ENCODE measurements around the gene STRA8. TPM values are rescaled to one million over a fixed set of nuclear protein-coding genes. Genes with fewer than 3 reads are reported as not detected.

The STRA8 gene
- total RNA-seq, 3 donors from 2014 or later: not detected

- DNase-seq (no peak), ATAC-seq (no peak)
- Histone ChIP-seq H3K4me1 (ENCODE audit: low read depth) (no peaks in the 10 kb centered on the region), H3K4me3 (no peak overlapping the region), H3K36me3 (ENCODE audit: low read depth) (peaks cover 3% of the 10 kb centered on the region), H3K9me3 (no peaks in the 10 kb centered on the region)
- intact Hi-C loops (cut with DNase I, micrococcal nuclease): no loop called here
- TF ChIP-seq, protein P1, sequence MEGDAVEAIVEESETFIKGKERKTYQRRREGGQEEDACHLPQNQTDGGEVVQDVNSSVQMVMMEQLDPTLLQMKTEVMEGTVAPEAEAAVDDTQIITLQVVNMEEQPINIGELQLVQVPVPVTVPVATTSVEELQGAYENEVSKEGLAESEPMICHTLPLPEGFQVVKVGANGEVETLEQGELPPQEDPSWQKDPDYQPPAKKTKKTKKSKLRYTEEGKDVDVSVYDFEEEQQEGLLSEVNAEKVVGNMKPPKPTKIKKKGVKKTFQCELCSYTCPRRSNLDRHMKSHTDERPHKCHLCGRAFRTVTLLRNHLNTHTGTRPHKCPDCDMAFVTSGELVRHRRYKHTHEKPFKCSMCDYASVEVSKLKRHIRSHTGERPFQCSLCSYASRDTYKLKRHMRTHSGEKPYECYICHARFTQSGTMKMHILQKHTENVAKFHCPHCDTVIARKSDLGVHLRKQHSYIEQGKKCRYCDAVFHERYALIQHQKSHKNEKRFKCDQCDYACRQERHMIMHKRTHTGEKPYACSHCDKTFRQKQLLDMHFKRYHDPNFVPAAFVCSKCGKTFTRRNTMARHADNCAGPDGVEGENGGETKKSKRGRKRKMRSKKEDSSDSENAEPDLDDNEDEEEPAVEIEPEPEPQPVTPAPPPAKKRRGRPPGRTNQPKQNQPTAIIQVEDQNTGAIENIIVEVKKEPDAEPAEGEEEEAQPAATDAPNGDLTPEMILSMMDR (IDR thresholded peaks at IDR 0.05): no peak
Measured at GRCh38 chr7:135188298-135188984, 45.2 kb upstream of the STRA8 start.

- H3K4me3 ChIP-seq: no peak overlapping the region
- ATAC-seq: no peak
- intact Hi-C loops (cut with DNase I, micrococcal nuclease): no loop called here
- no peaks in the 10 kb centered on the region for H3K9me3 ChIP-seq
- TF ChIP-seq, protein P1 (IDR thresholded peaks at IDR 0.05): no peak
- H3K4me1 ChIP-seq (ENCODE audit: low read depth): no peaks in the 10 kb centered on the region
- H3K36me3 ChIP-seq (ENCODE audit: low read depth): peaks cover 3% of the 10 kb centered on the region
- DNase-seq: no peak
Measured at GRCh38 chr7:135189221-135189662, 44.4 kb upstream of the STRA8 start.

- DNase-seq (no peak), ATAC-seq (no peak)
- intact Hi-C loops (cut with DNase I, micrococcal nuclease): no loop called here
- H3K4me3 ChIP-seq: no peak overlapping the region
- no peaks in the 10 kb centered on the region for H3K4me1 ChIP-seq (ENCODE audit: low read depth)
- H3K9me3 ChIP-seq: no peaks in the 10 kb centered on the region
- H3K36me3 ChIP-seq (ENCODE audit: low read depth): peaks cover 3% of the 10 kb centered on the region
- TF ChIP-seq, protein P1 (IDR thresholded peaks at IDR 0.05): no peak
Measured at GRCh38 chr7:135189961-135190360, 43.7 kb upstream of the STRA8 start.

GRCh38 chr7:135190703-135191102, 42.9 kb upstream of the STRA8 start:
- peaks cover 3% of the 10 kb centered on the region for H3K36me3 ChIP-seq (ENCODE audit: low read depth)
- intact Hi-C loops (cut with DNase I, micrococcal nuclease): no loop called here
- TF ChIP-seq, protein P1 (IDR thresholded peaks at IDR 0.05): no peak
- DNase-seq (no peak), ATAC-seq (no peak)
- H3K4me1 ChIP-seq (ENCODE audit: low read depth): no peaks in the 10 kb centered on the region
- no peak overlapping the region for H3K4me3 ChIP-seq
- H3K9me3 ChIP-seq: no peaks in the 10 kb centered on the region

DNA sequence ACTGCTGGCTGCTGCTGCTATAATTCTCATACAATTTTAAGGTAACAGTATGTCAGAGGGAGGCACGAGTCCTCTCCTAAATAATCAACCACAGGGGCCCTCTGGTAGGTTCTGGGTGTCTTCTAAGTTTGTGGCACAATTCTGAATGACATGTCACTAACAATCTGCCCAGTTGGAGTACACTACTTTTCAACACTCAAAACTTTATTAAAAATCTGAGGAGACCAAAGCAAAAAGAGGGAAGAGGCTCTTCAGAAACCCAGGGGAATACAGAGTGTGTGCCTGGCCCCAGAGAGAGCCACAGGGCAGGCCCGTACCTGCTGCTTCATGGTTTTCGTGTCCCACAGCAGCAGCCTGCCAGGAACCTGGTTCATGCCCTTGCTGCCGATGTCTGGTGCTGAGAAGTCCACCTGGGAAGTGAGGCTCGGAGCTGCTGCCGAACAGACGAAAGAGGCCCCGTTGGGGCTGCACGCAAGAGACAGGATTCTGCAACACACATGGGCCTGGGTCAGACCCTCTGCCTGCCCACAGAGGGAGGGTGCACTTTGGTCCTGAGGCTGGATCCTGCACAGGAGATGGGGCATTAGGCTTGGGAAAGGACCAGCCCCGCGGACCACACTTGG, 40.6 kb upstream of the STRA8 start:
- ATAC-seq: no peak
- Histone ChIP-seq H3K4me3 (no peak overlapping the region), H3K36me3 (ENCODE audit: low read depth) (no peaks in the 10 kb centered on the region), H3K9me3 (no peaks in the 10 kb centered on the region), H3K4me1 (ENCODE audit: low read depth) (no peaks in the 10 kb centered on the region)
- TF ChIP-seq, protein P1 (IDR thresholded peaks at IDR 0.05): no peak
- intact Hi-C loops (cut with DNase I, micrococcal nuclease): no loop called here
- no peak for DNase-seq
